IPS DF 4.7 (cell line): Measurements from ENCODE around the gene OAS2.
A peak's percentile ranks its signal among the peaks of the same experiment; 100 is the strongest.

ENCODE experiments used
- DNase-seq: peaks from one replicate; pipeline ENCODE4 v3.0.0-alpha.2; 2013; ENCODE audit warnings: low spot score; ENCODE audit errors: extremely low read depth

Gene OAS2

GRCh38 chr12:113019025-113019424 is 40.7 kb downstream of the OAS2 start:
- no peak for DNase-seq

GRCh38 chr12:113021500-113021899 is 43.2 kb downstream of the OAS2 start:
- no peak for DNase-seq

GRCh38 chr12:113022563-113023297 is 44.4 kb downstream of the OAS2 start:
- DNase-seq, result no peak

GRCh38 chr12:113027726-113028125 is 49.4 kb downstream of the OAS2 start:
- no peak for DNase-seq

- peak; percentile 66 for DNase-seq
Measured at GRCh38 chr12:113030875-113031525, 52.7 kb downstream of the OAS2 start.

GRCh38 chr12:113039911-113040445 is 61.7 kb downstream of the OAS2 start:
- DNase-seq, result no peak

GRCh38 chr12:113040722-113041171 is 62.4 kb downstream of the OAS2 start:
- no peak for DNase-seq

- DNase-seq, result no peak
Measured at GRCh38 chr12:113041560-113041959, 63.2 kb downstream of the OAS2 start.

GRCh38 chr12:113043240-113043639 is 64.9 kb downstream of the OAS2 start:
- no peak for DNase-seq

- no peak for DNase-seq
Measured at GRCh38 chr12:113044516-113044915, 66.2 kb downstream of the OAS2 start.

- DNase-seq, result no peak
Measured at GRCh38 chr12:113048716-113049127, 70.4 kb downstream of the OAS2 start.

- peak; percentile 64 for DNase-seq
Measured at GRCh38 chr12:113049976-113050742, 71.8 kb downstream of the OAS2 start.

GRCh38 chr12:113050795-113051194 is 72.5 kb downstream of the OAS2 start:
- DNase-seq, result no peak

- DNase-seq, result no peak
Measured at GRCh38 chr12:113051759-113052158, 73.4 kb downstream of the OAS2 start.

GRCh38 chr12:113052326-113052725 is 74.0 kb downstream of the OAS2 start:
- no peak for DNase-seq

- no peak for DNase-seq
Measured at GRCh38 chr12:113054948-113055486, 76.7 kb downstream of the OAS2 start.

- DNase-seq, result no peak
Measured at GRCh38 chr12:113055594-113056380, 77.5 kb downstream of the OAS2 start.

- DNase-seq, result no peak
Measured at GRCh38 chr12:113056381-113056630, 78.0 kb downstream of the OAS2 start.

GRCh38 chr12:113056631-113057488 is 78.5 kb downstream of the OAS2 start, which contains the start of gene DTX1:
DTX1 (plus strand) TSS chr12:113056730; CDS start chr12:113058193, 1,463 bp downstream.
- no peak for DNase-seq
